Measurements from ENCODE around the gene SLC66A2. TPM values are rescaled to one million over a fixed set of nuclear protein-coding genes. Genes with fewer than 3 reads are reported as not detected.

SLC66A2 gene
- total RNA-seq, 4 donors from 2014 or later = 27.0 to 46.4 (median 41.5) TPM

- no peak for DNase-seq (ENCODE audit: extremely low spot score)
- Histone ChIP-seq H3K27ac (replicated peaks in 1 of 4) (no peak overlapping the region), H3K27me3 (no peaks in the 10 kb centered on the region), H3K4me1 (peaks cover 3 to 24% (median 13%) of the 10 kb centered on the region in 4 donors), H3K9me3 (peaks cover 0 to 6% (median 2%) of the 10 kb centered on the region in 4 donors), H3K36me3 (peaks cover 22 to 81% (median 55%) of the 10 kb centered on the region in 4 donors), H3K4me3 (no peak overlapping the region)
- WGBS = 89% methylated on average over 9 of the region's 9 CpGs
- intact Hi-C loops (cut with DNase I) = no loop called here
- TF ChIP-seq EP300 (IDR thresholded peaks at IDR 0.05) (no peak), CTCF (IDR thresholded peaks at IDR 0.05) (no peak), POLR2A (IDR thresholded peaks at IDR 0.05; ENCODE audit: low read depth) (no peak), POLR2AphosphoS5 (IDR thresholded peaks at IDR 0.05) (no peak)
Observed at GRCh38 chr18:79938196-79938595, 13.3 kb downstream of the SLC66A2 start.

GRCh38 chr18:79937103-79937860 is 14.2 kb downstream of the SLC66A2 start:
- Histone ChIP-seq H3K36me3 (peaks cover 13 to 74% (median 46%) of the 10 kb centered on the region in 4 donors), H3K27me3 (no peaks in the 10 kb centered on the region), H3K27ac (replicated peaks in 1 of 4) (no peak overlapping the region), H3K4me3 (no peak overlapping the region), H3K9me3 (peaks cover 0 to 15% (median 7%) of the 10 kb centered on the region in 4 donors), H3K4me1 (peaks cover 3 to 18% (median 13%) of the 10 kb centered on the region in 4 donors)
- intact Hi-C loops (cut with DNase I) = no loop called here
- 95% methylated on average over 25 of the region's 25 CpGs for WGBS
- DNase-seq (ENCODE audit: extremely low spot score) = no peak
- TF ChIP-seq POLR2AphosphoS5 (IDR thresholded peaks at IDR 0.05) = no peak
- no peak for TF ChIP-seq POLR2A (IDR thresholded peaks at IDR 0.05; ENCODE audit: low read depth)
- TF ChIP-seq CTCF (IDR thresholded peaks at IDR 0.05) = no peak
- TF ChIP-seq EP300 (IDR thresholded peaks at IDR 0.05) = no peak

- DNase-seq (ENCODE audit: extremely low spot score) = no peak
- Histone ChIP-seq H3K4me1 (peaks cover 3 to 17% (median 12%) of the 10 kb centered on the region in 4 donors), H3K4me3 (no peak overlapping the region), H3K27me3 (no peaks in the 10 kb centered on the region), H3K9me3 (peaks cover 0 to 20% (median 7%) of the 10 kb centered on the region in 4 donors), H3K27ac (replicated peaks in 1 of 4) (no peak overlapping the region), H3K36me3 (peaks cover 6 to 67% (median 39%) of the 10 kb centered on the region in 4 donors)
- WGBS = 91% methylated on average over 12 of the region's 12 CpGs
- TF ChIP-seq POLR2AphosphoS5 (IDR thresholded peaks at IDR 0.05) (no peak), EP300 (IDR thresholded peaks at IDR 0.05) (no peak), CTCF (IDR thresholded peaks at IDR 0.05) (no peak), POLR2A (IDR thresholded peaks at IDR 0.05; ENCODE audit: low read depth) (no peak)
- intact Hi-C loops (cut with DNase I) = no loop called here
Observed at GRCh38 chr18:79936641-79937040, 14.8 kb downstream of the SLC66A2 start.

- Histone ChIP-seq H3K9me3 (peaks cover 0 to 26% (median 8%) of the 10 kb centered on the region in 4 donors), H3K4me1 (peaks cover 3 to 17% (median 12%) of the 10 kb centered on the region in 4 donors), H3K27me3 (no peaks in the 10 kb centered on the region), H3K4me3 (no peak overlapping the region), H3K36me3 (peaks cover 5 to 60% (median 33%) of the 10 kb centered on the region in 4 donors), H3K27ac (replicated peaks in 1 of 4) (no peak overlapping the region)
- TF ChIP-seq CTCF (IDR thresholded peaks at IDR 0.05) = no peak
- TF ChIP-seq POLR2AphosphoS5 (IDR thresholded peaks at IDR 0.05) = no peak
- TF ChIP-seq EP300 (IDR thresholded peaks at IDR 0.05) = no peak
- TF ChIP-seq POLR2A (IDR thresholded peaks at IDR 0.05; ENCODE audit: low read depth) = no peak
- no peak for DNase-seq (ENCODE audit: extremely low spot score)
- intact Hi-C loops (cut with DNase I) = no loop called here
- WGBS = 93% methylated on average over 6 of the region's 6 CpGs
Observed at GRCh38 chr18:79935925-79936324, 15.5 kb downstream of the SLC66A2 start.

All from esophagus muscularis mucosa (tissue), 4 donors.